K562 (cell line): Measurements from ENCODE around the gene CDK4. TPM values are rescaled to one million over a fixed set of nuclear protein-coding genes. Genes with fewer than 3 reads are reported as not detected.

ENCODE experiments used
- ATAC-seq: fragments of 200-7000 bp; cut with Tn5 transposase; 3 replicates; pipeline ENCODE4 v1.9.1; 2020; ENCODE audit warnings: moderate library complexity
- BruUV-seq: library from RNA; stranded (reverse); fragments of 400-500 nt; replicated peaks from 2 replicates; lab custom pipeline; 2021; lab: Mats Ljungman, UMichigan
- CTCF ChIA-PET: fragments of 300-600 bp; formaldehyde crosslinking; extraction: SDS; loops from one replicate; lab custom pipeline; 2021; ENCODE audit warnings: low intra/inter-chr PET ratio; lab: Yijun Ruan, JAX
- POLR2A ChIA-PET: fragments of 300-600, 350-650 bp; sonication (Branson Sonifier 250); formaldehyde crosslinking; extraction: SDS; loops from one replicate; lab custom pipeline; 2021; ENCODE audit warnings: antibody characterized with exemption, inconsistent platforms; lab: Yijun Ruan, JAX
- DNase-seq, 4 experiments: peaks; one replicate each; pipeline versions ENCODE4 v3.0.0 to v3.0.0-alpha.2; 2011 to 2018; ENCODE audit warnings: low spot score in 3 of 4, mixed read lengths in 3 of 4; ENCODE audit errors: extremely low read depth in 1 of 4
- FAIRE-seq: peaks from 2 replicates; lab custom pipeline; 2011; peaks lifted over from hg19 to GRCh38; lab: Jason Lieb, UNC
- H2AFZ ChIP-seq: 2 replicates; pipeline ENCODE4 v1.6.0; 2011; ENCODE audit warnings: low read depth, low read length, control low read depth, inconsistent platforms
- H3K27ac ChIP-seq: fragments of 200-600 bp; 3 replicates; pipeline ENCODE4 v1.8.0; 2011; ENCODE audit warnings: low read depth, mild to moderate bottlenecking, control low read depth, inconsistent platforms, low read length, moderate library complexity, mixed read lengths; ENCODE audit errors: extremely low read depth
- H3K27me3 ChIP-seq, 2 experiments: fragments of 300-600 bp in 1 of 2; 2 replicates in 1 of 2; 3 replicates in 1 of 2; pipeline versions ENCODE4 v1.6.0 to v1.8.0; 2011; ENCODE audit warnings: inconsistent platforms in 2 of 2, low read length in 2 of 2, mild to moderate bottlenecking in 1 of 2, mixed read lengths in 1 of 2, moderate library complexity in 1 of 2; ENCODE audit not compliant: control insufficient read depth in 2 of 2, insufficient read depth in 2 of 2
- H3K36me3 ChIP-seq: fragments of 300-600 bp; 3 replicates; pipeline ENCODE4 v1.8.0; 2011; ENCODE audit warnings: mild to moderate bottlenecking, low read length, inconsistent platforms; ENCODE audit not compliant: control insufficient read depth, insufficient read depth
- H3K4me1 ChIP-seq, 2 experiments: fragments of 200-600 bp in 1 of 2; replicated peaks in 1 of 2; 2 replicates in 1 of 2; 3 replicates in 1 of 2; pipeline versions ENCODE4 v1.5.1 to v1.8.0; 2011; ENCODE audit warnings: inconsistent platforms in 2 of 2, low read length in 2 of 2, mild to moderate bottlenecking in 1 of 2, mixed read lengths in 1 of 2, moderate library complexity in 1 of 2; ENCODE audit not compliant: control insufficient read depth in 2 of 2, insufficient read depth in 2 of 2
- H3K4me2 ChIP-seq: 2 replicates; pipeline ENCODE4 v1.6.1; 2011; ENCODE audit warnings: low read length, control low read depth, inconsistent platforms, mixed read lengths; ENCODE audit not compliant: insufficient read depth
- H3K4me3 ChIP-seq: fragments of 200-600 bp; sonication (generic), shearing (Covaris generic); 2 replicates; pipeline ENCODE4 v1.5.1; 2016; ENCODE audit warnings: control low read depth, inconsistent platforms
- H3K79me2 ChIP-seq: fragments of 200-600 bp; 3 replicates; pipeline ENCODE4 v1.8.0; 2011; ENCODE audit warnings: low read length, inconsistent platforms; ENCODE audit not compliant: control insufficient read depth, insufficient read depth
- H3K9ac ChIP-seq, 2 experiments: 2 replicates each; pipeline versions ENCODE4 v1.6.0 to v1.6.1; 2011; ENCODE audit warnings: low read depth in 2 of 2, low read length in 2 of 2, control low read depth in 1 of 2, inconsistent platforms in 1 of 2, mild to moderate bottlenecking in 1 of 2, mixed read lengths in 1 of 2; ENCODE audit not compliant: insufficient read depth in 1 of 2
- H3K9me1 ChIP-seq: one replicate; pipeline ENCODE4 v1.6.0; 2011; ENCODE audit warnings: inconsistent platforms, mild to moderate bottlenecking, low read length, moderate library complexity; ENCODE audit not compliant: control insufficient read depth, insufficient read depth
- H3K9me3 ChIP-seq: replicated peaks from 2 replicates; pipeline ENCODE4 v1.5.1; 2011; ENCODE audit warnings: low read depth, low read length, inconsistent platforms; ENCODE audit not compliant: control insufficient read depth, insufficient read depth
- H4K20me1 ChIP-seq: replicated peaks from 2 replicates; pipeline ENCODE4 v1.6.1; 2011; ENCODE audit warnings: low read length, inconsistent platforms, mixed read lengths; ENCODE audit not compliant: control insufficient read depth, insufficient read depth
- SPI1 ChIP-seq: IDR thresholded peaks from 2 replicates; pipeline ENCODE4 v1.6.1; 2011; ENCODE audit warnings: low read depth, low read length, control low read depth, borderline replicate concordance
- ZNF699 ChIP-seq: fragments of 250-450 bp; sonication (Bioruptor Pico); IDR thresholded peaks from 2 replicates; pipeline ENCODE4 v1.8.0; 2021; ENCODE audit warnings: mild to moderate bottlenecking, moderate library complexity; ENCODE audit not compliant: insufficient replicate concordance
- WGBS: fragments of 100-300 bp; shearing (Covaris generic); methylation state at CpG from one replicate; pipeline ENCODE4 v1.1.6; 2016; ENCODE audit warnings: low coverage, mixed read lengths; ENCODE audit not compliant: insufficient coverage; ENCODE audit errors: missing lambda C conversion rate; 5-methylcytosine and 5-hydroxymethylcytosine counted together
- in situ Hi-C: fragments of 300-500 bp; cut with MboI; formaldehyde crosslinking; loops from 4 replicates; pipeline ENCODE4 v1.15.0; 2018; ENCODE audit warnings: inconsistent platforms, mixed read lengths
- intact Hi-C: fragments of 100-400 bp; cut with micrococcal nuclease; formaldehyde crosslinking; loops from 2 replicates; pipeline ENCODE4 v1.14.2; 2022
- polyA plus RNA-seq, 8 experiments: library from polyadenylated mRNA; depleted of rRNA in 4 of 8; stranded (reverse) in 5 of 8; unstranded in 3 of 8; fragments of >200 nt; fragmentation: Nextera tagmentation in 2 of 8; fragmentation: Illumina TruSeq in 1 of 8; extraction: Ambion mirVana in 2 of 8; extraction: Trizol in 1 of 8; gene quantifications; 2 replicates each; pipeline versions ENCODE4 v1.2.1 to v1.2.3, GENCODE V29; 2011 to 2014; ENCODE audit warnings: inconsistent platforms in 1 of 8, missing spikeins in 1 of 8
- total RNA-seq, 7 experiments: library from RNA; depleted of rRNA in 6 of 7; stranded (reverse); fragments of >200 nt in 6 of 7; fragmentation: Illumina TruSeq in 2 of 7; extraction: Trizol in 2 of 7; gene quantifications; 2 replicates each; pipeline versions ENCODE4 v1.2.1 to v1.2.3, GENCODE V29; 2011 to 2021; ENCODE audit warnings: low replicate concordance in 1 of 7

The CDK4 gene
- total and polyA plus RNA-seq, 9 of the 15 experiments (the other 6 are each of a cell fraction or from before 2014, with no cell fraction given), result 37.8 to 436 (median 238) TPM

DNA sequence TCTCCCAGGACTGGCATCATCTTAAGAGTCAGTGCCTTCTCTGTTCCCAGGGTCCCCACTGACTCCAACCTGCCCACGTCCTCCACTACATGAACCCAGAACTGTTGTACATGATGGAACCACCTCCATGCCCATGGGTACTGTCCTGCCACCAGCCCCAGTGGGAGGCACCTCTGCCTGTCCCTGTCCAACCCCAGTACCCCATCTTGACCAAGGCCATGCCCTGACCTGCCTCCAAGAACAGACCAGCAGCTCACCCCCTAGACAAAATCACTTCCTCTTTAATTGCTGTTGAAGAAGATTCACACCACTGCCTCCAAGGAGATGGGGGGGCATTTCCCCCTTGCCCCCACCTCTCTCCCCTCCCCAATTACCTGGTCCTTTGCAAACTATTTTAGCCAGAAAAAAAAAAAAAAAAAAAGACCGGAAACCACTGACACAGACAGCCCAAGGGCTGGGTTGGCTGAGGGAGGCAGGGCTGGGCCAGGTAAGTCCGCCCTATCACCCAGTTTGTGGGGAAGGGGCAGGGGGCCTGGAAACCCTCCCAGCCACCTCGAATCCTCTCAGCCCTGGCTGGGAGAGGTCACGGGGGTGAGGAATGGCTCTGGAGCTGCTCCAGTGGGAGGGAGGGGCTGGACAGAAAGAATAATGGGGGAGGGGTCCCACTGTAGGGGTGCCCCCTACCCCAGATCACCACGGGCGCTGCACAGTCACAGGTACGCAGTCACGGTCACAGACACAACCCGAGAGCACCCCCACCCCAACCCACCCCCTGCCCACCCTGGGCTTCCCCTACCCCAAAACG lies 27.0 kb downstream of the CDK4 start:
- Histone ChIP-seq H3K36me3 (peaks cover 9% of the 10 kb centered on the region; the same call in 1 of the 3 replicates), H3K79me2 (no peaks in the 10 kb centered on the region), H3K27ac (no peak overlapping the region), H3K9me1 (no peaks in the 10 kb centered on the region), H3K9me3 (no peaks in the 10 kb centered on the region; the same call in 1 of the 2 replicates)
- no TSS peak for BruUV-seq
- intact Hi-C loops, result no loop called here
- no peak for TF ChIP-seq ZNF699 (CRISPR knock-in tag)
- peak; percentile 61; the same call in 1 of the 2 replicates for TF ChIP-seq SPI1
- TF ChIP-seq, all 486 proteins: peak for 1
- no peak for FAIRE-seq
- 8% methylated on average over 7 of the region's 11 CpGs for WGBS
- no peak overlapping the region for H3K4me3 ChIP-seq
- ChIA-PET POLR2A (interaction anchor here (0.9 to 1.2 kb wide), 3 partner anchors 31 to 93 kb away, joined by 3 to 4 read pairs (median 3); partner anchors contain the start of genes AVIL and OS9), CTCF (no interaction called here)
- peaks cover 5 to 9% of the 10 kb centered on the region in 2 experiments; a peak in 4 of 5 replicates for H3K27me3 ChIP-seq
- no peak for DNase-seq
- H3K4me2 ChIP-seq, result no peak overlapping the region
- H4K20me1 ChIP-seq, result no peaks in the 10 kb centered on the region; the same call in 1 of the 2 replicates
- ATAC-seq, result no peak
- H3K9ac ChIP-seq, result no peak overlapping the region
- in situ Hi-C loops, result no loop called here
- H3K4me1 ChIP-seq, result peaks cover 0 to 20% of the 10 kb centered on the region in 2 experiments; a peak in 2 of 5 replicates
- H2AFZ ChIP-seq, result no peak overlapping the region
